A673 (cell line): ENCODE results near the gene KLHL10.

Experiments
- CTCF ChIP-seq: fragments of 300-800, 200-600 bp; sonication (generic); conservative IDR thresholded peaks from 2 replicates; pipeline ENCODE4 v1.5.1; 2017; ENCODE audit warnings: low read depth, mild to moderate bottlenecking, antibody characterized with exemption, low read length, moderate library complexity, mixed read lengths
- EZH2 ChIP-seq: fragments of 200-600 bp; sonication (generic); IDR thresholded peaks from 2 replicates; pipeline ENCODE4 v1.6.1; 2017; ENCODE audit warnings: borderline replicate concordance, low read depth, mild to moderate bottlenecking, mixed read lengths, antibody characterized with exemption, low read length; ENCODE audit not compliant: poor library complexity, severe bottlenecking

GRCh38 chr17:41893384-41893783 is 55.8 kb downstream of the KLHL10 start:
- TF ChIP-seq CTCF (no peak), EZH2 (no peak)
